Naive thymus-derived CD4-positive, alpha-beta T cell (primary cell): ENCODE data around the gene PFKM. TPM values are rescaled to one million over a fixed set of nuclear protein-coding genes. Genes with fewer than 3 reads are reported as not detected.

Experiments
- ATAC-seq: fragments of 150-1000 bp; cut with Tn5 transposase; 2 replicates; pipeline ENCODE4 v1.10.0; 2021; ENCODE audit warnings: mild to moderate bottlenecking, moderate library complexity
- CTCF ChIA-PET: fragments of 350-600 bp; sonication (Branson Sonifier 250); formaldehyde crosslinking; loops from one replicate; lab custom pipeline; 2021; ENCODE audit warnings: antibody characterized with exemption; lab: Charles Lee
- POLR2A ChIA-PET: fragments of 350-600 bp; sonication (Branson Sonifier 250); formaldehyde crosslinking; loops from one replicate; lab custom pipeline; 2021; ENCODE audit warnings: antibody characterized with exemption, inconsistent platforms; lab: Charles Lee
- DNase-seq, 9 donors: peaks; one replicate each; pipeline versions ENCODE4 v3.0.0 to v3.0.0-alpha.2; 2020 to 2022; ENCODE audit warnings: mixed read lengths in 1 of 9
- H3K27ac ChIP-seq: one replicate; pipeline ENCODE4 v1.7.0; 2013; ENCODE audit warnings: mild to moderate bottlenecking, low read depth, low read length, moderate library complexity
- H3K27me3 ChIP-seq, 2 donors: one replicate each; pipeline ENCODE4 v1.7.0; 2013; ENCODE audit warnings: low read length in 2 of 2, mild to moderate bottlenecking in 2 of 2, moderate library complexity in 2 of 2; ENCODE audit not compliant: control insufficient read depth in 2 of 2, insufficient read depth in 2 of 2
- H3K36me3 ChIP-seq, 3 experiments: 1 replicate in 2 of 3; 2 replicates in 1 of 3; pipeline ENCODE4 v1.7.0; 2013; ENCODE audit warnings: low read length in 3 of 3, mild to moderate bottlenecking in 3 of 3, moderate library complexity in 1 of 3; ENCODE audit not compliant: insufficient read depth in 3 of 3, control insufficient read depth in 2 of 3
- H3K4me1 ChIP-seq, 2 donors: one replicate each; pipeline ENCODE4 v1.7.0; 2013; ENCODE audit warnings: low read length in 2 of 2, mild to moderate bottlenecking in 2 of 2, moderate library complexity in 1 of 2; ENCODE audit not compliant: control insufficient read depth in 2 of 2, insufficient read depth in 2 of 2
- H3K4me3 ChIP-seq: 2 replicates; pipeline ENCODE4 v1.7.0; 2013; ENCODE audit warnings: mild to moderate bottlenecking, low read length
- H3K9me3 ChIP-seq, 3 experiments: 1 replicate in 2 of 3; 2 replicates in 1 of 3; pipeline ENCODE4 v1.7.0; 2013; ENCODE audit warnings: low read length in 3 of 3; ENCODE audit not compliant: control insufficient read depth in 2 of 3
- H3K27ac Mint-ChIP-seq, 9 donors: one replicate each; pipeline ENCODE4 v1.8.0; 2020 to 2022; ENCODE audit warnings: mixed read lengths in 9 of 9, mild to moderate bottlenecking in 8 of 9, moderate library complexity in 5 of 9, inconsistent platforms in 2 of 9
- H3K27me3 Mint-ChIP-seq, 5 donors: one replicate each; pipeline ENCODE4 v1.8.0; 2021 to 2022; ENCODE audit warnings: mixed read lengths in 5 of 5, mild to moderate bottlenecking in 1 of 5
- H3K36me3 Mint-ChIP-seq, 5 donors: one replicate each; pipeline ENCODE4 v1.8.0; 2020 to 2022; ENCODE audit warnings: mixed read lengths in 5 of 5, mild to moderate bottlenecking in 3 of 5, inconsistent platforms in 1 of 5
- H3K4me1 Mint-ChIP-seq, 7 donors: one replicate each; pipeline ENCODE4 v1.8.0; 2020 to 2022; ENCODE audit warnings: mixed read lengths in 7 of 7, mild to moderate bottlenecking in 3 of 7, inconsistent platforms in 1 of 7
- H3K4me3 Mint-ChIP-seq, 10 donors: one replicate each; pipeline ENCODE4 v1.8.0; 2020 to 2022; ENCODE audit warnings: mild to moderate bottlenecking in 10 of 10, mixed read lengths in 10 of 10, moderate library complexity in 6 of 10, inconsistent platforms in 2 of 10
- H3K9me3 Mint-ChIP-seq, 11 donors: one replicate each; pipeline ENCODE4 v1.8.0; 2020 to 2022; ENCODE audit warnings: mixed read lengths in 11 of 11, mild to moderate bottlenecking in 4 of 11, inconsistent platforms in 1 of 11, moderate library complexity in 1 of 11
- intact Hi-C, 2 donors: fragments of 100-400 bp; cut with micrococcal nuclease; formaldehyde crosslinking; loops; one replicate each; pipeline ENCODE4 v1.15.1; 2023
- polyA plus RNA-seq, 2 donors: library from polyadenylated mRNA; unstranded; fragments of 300-500 nt; fragmentation: Illumina TruSeq; gene quantifications; one replicate each; pipeline ENCODE4 v1.2.3, GENCODE V29; 2021
- total RNA-seq, 6 experiments: library from RNA in 5 of 6; stranded (reverse) in 5 of 6; gene quantifications; 1 replicate in 5 of 6; 2 replicates in 1 of 6; pipeline ENCODE4 v1.2.3 and lab custom pipeline; 2021 to 2026

PFKM gene
- total and polyA plus RNA-seq, 7 experiments from 2014 or later = 5.1 to 20.3 (median 14.0) TPM

DNA sequence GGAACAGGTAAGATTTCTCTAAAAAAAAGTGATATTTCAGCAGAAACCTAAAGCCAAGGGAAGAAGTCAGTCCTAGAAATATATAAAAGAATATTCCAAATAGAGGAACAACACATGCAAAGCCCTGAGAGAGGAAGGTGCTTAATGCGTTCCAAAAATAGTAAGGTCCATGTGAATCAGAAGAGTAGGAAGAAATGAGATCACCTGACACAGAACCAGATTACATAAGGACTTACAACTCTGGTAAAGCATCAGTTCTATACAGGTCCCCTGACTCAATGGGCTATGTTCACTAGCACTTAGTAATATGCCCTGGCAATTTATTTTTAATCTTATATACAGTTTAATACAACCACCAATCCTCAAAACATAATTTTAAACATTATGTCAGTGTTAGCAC, 43.3 kb upstream of the PFKM start:
- Mint-ChIP-seq H3K36me3 (peaks cover 12 to 50% (median 18%) of the 10 kb centered on the region in 5 donors), H3K27ac (peak overlapping the region in 1 of 9 donors; percentile 76), H3K4me1 (peaks cover 0 to 5% (median 0%) of the 10 kb centered on the region in 7 donors), H3K4me3 (no peak overlapping the region), H3K9me3 (peaks cover 0 to 2% (median 0%) of the 10 kb centered on the region in 11 donors), H3K27me3 (no peaks in the 10 kb centered on the region)
- ATAC-seq (no peak), DNase-seq (no peak)
- H3K36me3 ChIP-seq = peaks cover 8 to 42% (median 11%) of the 10 kb centered on the region in 3 experiments
- H3K27me3 ChIP-seq = no peaks in the 10 kb centered on the region
- no peaks in the 10 kb centered on the region for H3K4me1 ChIP-seq
- ChIA-PET CTCF (no interaction called here), POLR2A (interaction anchor here (0.6 kb wide), 1 partner anchor 29 kb away, joined by 5 read pairs; the partner anchor contains the start of gene SENP1)
- no peak overlapping the region for H3K4me3 ChIP-seq
- no peak overlapping the region for H3K27ac ChIP-seq
- no peaks in the 10 kb centered on the region for H3K9me3 ChIP-seq
- intact Hi-C loops = no loop called here

- intact Hi-C loops = loop anchor here in 1 of 2 donors (1.0 kb wide), 1 partner anchor 28 kb away; no protein-coding TSS in a partner anchor
- Mint-ChIP-seq H3K4me1 (peaks cover 0 to 5% (median 0%) of the 10 kb centered on the region in 7 donors), H3K27me3 (no peaks in the 10 kb centered on the region), H3K9me3 (peaks cover 0 to 2% (median 0%) of the 10 kb centered on the region in 11 donors), H3K36me3 (peaks cover 8 to 47% (median 15%) of the 10 kb centered on the region in 5 donors), H3K27ac (no peak overlapping the region), H3K4me3 (no peak overlapping the region)
- Histone ChIP-seq H3K4me3 (no peak overlapping the region), H3K27me3 (no peaks in the 10 kb centered on the region), H3K36me3 (peaks cover 8 to 44% (median 11%) of the 10 kb centered on the region in 3 experiments), H3K4me1 (no peaks in the 10 kb centered on the region), H3K27ac (no peak overlapping the region), H3K9me3 (no peaks in the 10 kb centered on the region)
- ChIA-PET POLR2A (interaction anchor here (0.6 to 1.3 kb wide), 3 partner anchors 26 to 620 kb away, joined by 3 to 4 read pairs (median 3); partner anchors contain the start of gene SENP1), CTCF (interaction anchor here (1.2 kb wide), 1 partner anchor 88 kb away, joined by 3 read pairs; no protein-coding TSS in a partner anchor)
- no peak for ATAC-seq
- DNase-seq = no peak
Measured at GRCh38 chr12:48077111-48077510, 42.1 kb upstream of the PFKM start.

DNA sequence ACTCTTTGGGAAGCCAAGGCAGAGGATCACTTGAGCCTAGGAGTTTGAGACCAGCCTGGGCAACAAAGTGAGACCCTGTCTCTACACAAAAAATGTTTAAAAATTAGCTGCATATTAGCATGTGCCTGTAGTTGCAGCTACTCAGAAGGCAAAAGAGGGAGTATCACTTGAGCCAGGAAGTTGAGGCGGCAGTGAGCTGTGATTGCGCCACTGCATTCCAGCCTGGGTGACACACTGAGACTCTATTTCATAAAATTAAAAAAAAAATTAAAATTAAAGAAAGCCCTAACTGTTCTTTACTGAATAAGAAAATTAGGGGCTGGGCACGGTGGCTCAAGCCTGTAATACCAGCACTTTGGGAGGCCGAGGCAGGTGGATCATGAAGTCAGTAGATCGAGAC, 40.3 kb upstream of the PFKM start:
- peaks cover 11 to 52% (median 20%) of the 10 kb centered on the region in 5 donors for H3K36me3 Mint-ChIP-seq
- Histone ChIP-seq H3K27me3 (no peaks in the 10 kb centered on the region), H3K9me3 (no peaks in the 10 kb centered on the region), H3K27ac (no peak overlapping the region), H3K4me3 (no peak overlapping the region), H3K4me1 (no peaks in the 10 kb centered on the region), H3K36me3 (peaks cover 10 to 42% (median 13%) of the 10 kb centered on the region in 3 experiments)
- DNase-seq (no peak), ATAC-seq (no peak)
- POLR2A ChIA-PET = no interaction called here
- CTCF ChIA-PET = no interaction called here
- no peak overlapping the region for H3K27ac Mint-ChIP-seq
- no peak overlapping the region for H3K4me3 Mint-ChIP-seq
- peaks cover 0 to 5% (median 0%) of the 10 kb centered on the region in 7 donors for H3K4me1 Mint-ChIP-seq
- peaks cover 0 to 2% (median 0%) of the 10 kb centered on the region in 11 donors for H3K9me3 Mint-ChIP-seq
- intact Hi-C loops = no loop called here
- H3K27me3 Mint-ChIP-seq = no peaks in the 10 kb centered on the region

- peaks cover 8 to 48% (median 15%) of the 10 kb centered on the region in 5 donors for H3K36me3 Mint-ChIP-seq
- ATAC-seq (no peak), DNase-seq (no peak)
- H3K4me3 Mint-ChIP-seq = no peak overlapping the region
- H3K27ac Mint-ChIP-seq = no peak overlapping the region
- H3K27me3 ChIP-seq = no peaks in the 10 kb centered on the region
- POLR2A ChIA-PET = interaction anchor here (0.9 kb wide), 1 partner anchor 25 kb away, joined by 3 read pairs; the partner anchor contains the start of gene SENP1
- H3K36me3 ChIP-seq = peaks cover 4 to 39% (median 8%) of the 10 kb centered on the region in 3 experiments
- no peaks in the 10 kb centered on the region for H3K4me1 ChIP-seq
- no peak overlapping the region for H3K27ac ChIP-seq
- intact Hi-C loops = no loop called here
- H3K4me3 ChIP-seq = no peak overlapping the region
- H3K9me3 ChIP-seq = no peaks in the 10 kb centered on the region
- peaks cover 0 to 2% (median 0%) of the 10 kb centered on the region in 11 donors for H3K9me3 Mint-ChIP-seq
- CTCF ChIA-PET = interaction anchor here (0.6 kb wide), 1 partner anchor 555 kb away, joined by 3 read pairs; no protein-coding TSS in a partner anchor
- H3K27me3 Mint-ChIP-seq = no peaks in the 10 kb centered on the region
- H3K4me1 Mint-ChIP-seq = peaks cover 0 to 5% (median 0%) of the 10 kb centered on the region in 7 donors
Measured at GRCh38 chr12:48080285-48080684, 38.9 kb upstream of the PFKM start.

- Mint-ChIP-seq H3K27ac (no peak overlapping the region), H3K9me3 (peaks cover 0 to 2% (median 0%) of the 10 kb centered on the region in 11 donors), H3K27me3 (no peaks in the 10 kb centered on the region), H3K4me1 (peaks cover 0 to 5% (median 0%) of the 10 kb centered on the region in 7 donors), H3K4me3 (no peak overlapping the region), H3K36me3 (peaks cover 8 to 43% (median 15%) of the 10 kb centered on the region in 5 donors)
- no peak for DNase-seq
- intact Hi-C loops = no loop called here
- H3K36me3 ChIP-seq = peaks cover 4 to 44% (median 8%) of the 10 kb centered on the region in 3 experiments
- no peaks in the 10 kb centered on the region for H3K27me3 ChIP-seq
- ChIA-PET CTCF (interaction anchor here (0.5 to 0.6 kb wide), 2 partner anchors 15 to 554 kb away, joined by 3 read pairs; no protein-coding TSS in a partner anchor), POLR2A (interaction anchor here (0.9 kb wide), 1 partner anchor 25 kb away, joined by 3 read pairs; the partner anchor contains the start of gene SENP1)
- H3K9me3 ChIP-seq = no peaks in the 10 kb centered on the region
- no peak for ATAC-seq
- no peak overlapping the region for H3K4me3 ChIP-seq
- no peaks in the 10 kb centered on the region for H3K4me1 ChIP-seq
- H3K27ac ChIP-seq = no peak overlapping the region
Measured at GRCh38 chr12:48080821-48081220, 38.3 kb upstream of the PFKM start.

DNA sequence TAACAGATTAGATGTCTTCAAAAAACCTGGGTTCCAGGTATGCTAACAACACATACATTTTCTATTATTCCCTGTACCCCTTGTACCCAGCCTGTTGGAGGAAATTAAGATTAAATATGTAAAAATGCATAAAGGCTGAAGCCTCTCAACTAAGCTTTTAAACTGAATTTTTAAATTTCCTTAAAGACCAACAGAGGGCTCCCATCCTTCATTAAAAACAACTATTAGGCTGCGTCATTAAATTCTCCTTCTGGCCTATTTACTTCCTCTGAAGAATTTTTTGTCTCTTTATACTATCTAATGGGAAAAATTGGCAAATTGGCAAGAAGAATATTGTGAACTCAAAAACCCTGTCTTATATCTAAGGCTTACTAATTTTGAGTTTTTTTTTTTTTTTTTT, 35.1 kb upstream of the PFKM start:
- CTCF ChIA-PET = interaction anchor here (0.6 to 2.4 kb wide), 6 partner anchors 9 to 418 kb away, joined by 3 to 8 read pairs (median 4); no protein-coding TSS in a partner anchor
- DNase-seq = no peak
- Histone ChIP-seq H3K27ac (no peak overlapping the region), H3K36me3 (peaks cover 6 to 67% (median 20%) of the 10 kb centered on the region in 3 experiments), H3K27me3 (no peaks in the 10 kb centered on the region), H3K9me3 (no peaks in the 10 kb centered on the region), H3K4me3 (no peak overlapping the region), H3K4me1 (no peaks in the 10 kb centered on the region)
- POLR2A ChIA-PET = interaction anchor here (0.6 kb wide), 1 partner anchor 1093 kb away, joined by 3 read pairs; no protein-coding TSS in a partner anchor
- intact Hi-C loops = loop anchor here in 1 of 2 donors (1.0 kb wide), 3 partner anchors 81 to 534 kb away; no protein-coding TSS in a partner anchor
- H3K4me1 Mint-ChIP-seq = peaks cover 0 to 2% (median 0%) of the 10 kb centered on the region in 7 donors
- H3K4me3 Mint-ChIP-seq = no peak overlapping the region
- H3K9me3 Mint-ChIP-seq = no peaks in the 10 kb centered on the region
- no peak overlapping the region for H3K27ac Mint-ChIP-seq
- no peaks in the 10 kb centered on the region for H3K27me3 Mint-ChIP-seq
- peaks cover 4 to 42% (median 17%) of the 10 kb centered on the region in 5 donors for H3K36me3 Mint-ChIP-seq
- ATAC-seq = no peak
